Endodermal cell (in vitro differentiated cells): Measurements from ENCODE around the gene TMSB10. TPM values are rescaled to one million over a fixed set of nuclear protein-coding genes. Genes with fewer than 3 reads are reported as not detected.

Experiments used
- DNase-seq: peaks from one replicate; pipeline ENCODE4 v3.0.0-alpha.2; 2017
- H3K27ac ChIP-seq: 2 replicates; pipeline ENCODE4 v1.5.1; 2013; ENCODE audit warnings: mild to moderate bottlenecking, low read depth, low read length, moderate library complexity
- H3K27me3 ChIP-seq: 2 replicates; pipeline ENCODE4 v1.6.1; 2013; ENCODE audit warnings: mild to moderate bottlenecking, low read length, moderate library complexity; ENCODE audit not compliant: insufficient read depth, control insufficient read depth, poor library complexity, severe bottlenecking
- H3K36me3 ChIP-seq: 2 replicates; pipeline ENCODE4 v1.7.0; 2013; ENCODE audit warnings: mild to moderate bottlenecking, low read length, moderate library complexity; ENCODE audit not compliant: control insufficient read depth, insufficient read depth
- H3K4me1 ChIP-seq: one replicate; pipeline ENCODE4 v1.7.0; 2013; ENCODE audit warnings: low read length; ENCODE audit not compliant: control insufficient read depth, insufficient read depth
- H3K4me3 ChIP-seq: 2 replicates; pipeline ENCODE4 v1.5.1; 2013; ENCODE audit warnings: mild to moderate bottlenecking, low read length, moderate library complexity
- H3K9ac ChIP-seq: 2 replicates; pipeline ENCODE4 v1.6.1; 2013; ENCODE audit warnings: mild to moderate bottlenecking, low read length, moderate library complexity; ENCODE audit not compliant: poor library complexity, severe bottlenecking; ENCODE audit errors: extremely low read depth
- H3K9me3 ChIP-seq: 2 replicates; pipeline ENCODE4 v1.6.1; 2013; ENCODE audit warnings: mild to moderate bottlenecking, low read length, moderate library complexity; ENCODE audit not compliant: control insufficient read depth
- H3K27ac Mint-ChIP-seq: 2 replicates; pipeline ENCODE4 v1.8.0; 2020; ENCODE audit warnings: mixed read lengths
- H3K27me3 Mint-ChIP-seq: 2 replicates; pipeline ENCODE4 v1.8.0; 2021; ENCODE audit warnings: mild to moderate bottlenecking, mixed read lengths; ENCODE audit not compliant: insufficient read depth
- H3K36me3 Mint-ChIP-seq: 2 replicates; pipeline ENCODE4 v1.8.0; 2020; ENCODE audit warnings: low read depth, mixed read lengths
- H3K4me1 Mint-ChIP-seq: 2 replicates; pipeline ENCODE4 v1.8.0; 2020; ENCODE audit warnings: mixed read lengths
- H3K4me3 Mint-ChIP-seq: 2 replicates; pipeline ENCODE4 v1.8.0; 2020; ENCODE audit warnings: mild to moderate bottlenecking, moderate library complexity, mixed read lengths
- H3K9me3 Mint-ChIP-seq: 2 replicates; pipeline ENCODE4 v1.8.0; 2020; ENCODE audit warnings: mild to moderate bottlenecking, mixed read lengths
- WGBS, 2 experiments: methylation state at CpG; one replicate each; pipeline versions ENCODE4 v1.1.5 to v1.1.7; 2013; ENCODE audit warnings: missing lambda C conversion rate in 2 of 2, mixed read lengths in 1 of 2; ENCODE audit not compliant: insufficient coverage in 1 of 2, insufficient read length in 1 of 2; 5-methylcytosine and 5-hydroxymethylcytosine counted together
- total RNA-seq, 2 donors: library from RNA; stranded (reverse); fragmentation: NEBNext Ultra II Directional in 1 of 2; extraction: Animal tissue kit (Norgen Biotek cat#: 25700) in 1 of 2; gene quantifications; 2 replicates in 1 of 2; 3 replicates in 1 of 2; pipeline ENCODE4 v1.2.1, GENCODE V29; 2021
- TF ChIP-seq, protein P1 (sequence below): fragments of 200-600 bp; sonication (generic); conservative IDR thresholded peaks from 2 replicates; pipeline ENCODE4 v1.5.0; 2021; ENCODE audit warnings: antibody characterized with exemption, mild to moderate bottlenecking

TMSB10 gene
- total RNA-seq, 2 donors from 2014 or later = 2,719 to 2,976 TPM

DNA sequence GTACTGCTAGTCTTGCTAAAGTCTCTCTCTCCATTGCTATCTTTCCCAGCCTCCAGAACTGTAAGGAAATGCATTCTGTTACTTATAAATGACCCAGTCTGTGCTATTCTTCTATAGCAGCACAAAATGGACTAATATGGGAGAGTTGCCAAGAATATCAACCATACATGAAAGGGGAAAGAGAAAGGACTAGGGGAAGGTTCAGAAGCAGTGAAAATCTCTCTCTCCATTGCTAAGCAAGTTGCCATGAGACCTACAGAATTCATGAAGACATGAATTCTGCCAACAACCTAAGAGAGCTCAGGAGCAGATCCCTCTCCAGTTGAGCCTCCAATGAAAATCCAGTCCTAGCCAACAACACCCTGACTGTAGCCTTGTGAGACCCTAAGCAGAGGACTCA is 21.0 kb upstream of the TMSB10 start:
- Histone ChIP-seq H3K4me3 (no peak overlapping the region), H3K27ac (no peak overlapping the region), H3K36me3 (no peaks in the 10 kb centered on the region), H3K9ac (no peak overlapping the region), H3K9me3 (no peaks in the 10 kb centered on the region), H3K27me3 (peaks cover 54% of the 10 kb centered on the region), H3K4me1 (no peaks in the 10 kb centered on the region)
- H3K4me1 Mint-ChIP-seq = peaks cover 24% of the 10 kb centered on the region
- TF ChIP-seq, protein P1, sequence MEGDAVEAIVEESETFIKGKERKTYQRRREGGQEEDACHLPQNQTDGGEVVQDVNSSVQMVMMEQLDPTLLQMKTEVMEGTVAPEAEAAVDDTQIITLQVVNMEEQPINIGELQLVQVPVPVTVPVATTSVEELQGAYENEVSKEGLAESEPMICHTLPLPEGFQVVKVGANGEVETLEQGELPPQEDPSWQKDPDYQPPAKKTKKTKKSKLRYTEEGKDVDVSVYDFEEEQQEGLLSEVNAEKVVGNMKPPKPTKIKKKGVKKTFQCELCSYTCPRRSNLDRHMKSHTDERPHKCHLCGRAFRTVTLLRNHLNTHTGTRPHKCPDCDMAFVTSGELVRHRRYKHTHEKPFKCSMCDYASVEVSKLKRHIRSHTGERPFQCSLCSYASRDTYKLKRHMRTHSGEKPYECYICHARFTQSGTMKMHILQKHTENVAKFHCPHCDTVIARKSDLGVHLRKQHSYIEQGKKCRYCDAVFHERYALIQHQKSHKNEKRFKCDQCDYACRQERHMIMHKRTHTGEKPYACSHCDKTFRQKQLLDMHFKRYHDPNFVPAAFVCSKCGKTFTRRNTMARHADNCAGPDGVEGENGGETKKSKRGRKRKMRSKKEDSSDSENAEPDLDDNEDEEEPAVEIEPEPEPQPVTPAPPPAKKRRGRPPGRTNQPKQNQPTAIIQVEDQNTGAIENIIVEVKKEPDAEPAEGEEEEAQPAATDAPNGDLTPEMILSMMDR = no peak
- H3K9me3 Mint-ChIP-seq = no peaks in the 10 kb centered on the region
- H3K27me3 Mint-ChIP-seq = peaks cover 59% of the 10 kb centered on the region
- no peak overlapping the region for H3K27ac Mint-ChIP-seq
- H3K36me3 Mint-ChIP-seq = no peaks in the 10 kb centered on the region
- DNase-seq = peak; percentile 10
- no peak overlapping the region for H3K4me3 Mint-ChIP-seq

DNA sequence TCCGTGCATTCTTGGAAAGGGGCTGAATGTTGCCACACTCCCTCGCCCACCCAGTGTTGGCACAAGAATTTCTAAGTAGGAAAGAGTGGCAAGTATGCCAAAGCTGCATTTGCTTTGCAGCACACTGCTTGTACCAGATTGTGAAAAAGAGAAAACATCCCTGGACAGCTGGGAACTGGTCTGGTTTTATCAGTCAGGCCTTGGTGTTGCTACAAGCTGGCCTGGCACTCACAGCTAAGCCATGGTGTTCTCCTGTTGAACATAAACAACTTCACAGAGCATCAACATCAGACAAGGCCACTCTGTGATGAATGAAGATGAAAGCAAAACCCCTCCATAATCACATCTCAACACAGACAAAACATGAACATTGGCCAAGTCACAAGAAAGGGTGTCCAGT is 20.3 kb upstream of the TMSB10 start:
- DNase-seq = peak; percentile 26
- peaks cover 22% of the 10 kb centered on the region for H3K4me1 Mint-ChIP-seq
- H3K27me3 Mint-ChIP-seq = peaks cover 52% of the 10 kb centered on the region
- H3K9me3 Mint-ChIP-seq = no peaks in the 10 kb centered on the region
- H3K36me3 ChIP-seq = no peaks in the 10 kb centered on the region
- peaks cover 48% of the 10 kb centered on the region for H3K27me3 ChIP-seq
- WGBS, 2 experiments = 87 to 100% methylated on average over 2 of the region's 2 CpGs
- H3K9ac ChIP-seq = no peak overlapping the region
- H3K27ac Mint-ChIP-seq = no peak overlapping the region
- H3K27ac ChIP-seq = no peak overlapping the region
- H3K4me3 Mint-ChIP-seq = no peak overlapping the region
- H3K4me3 ChIP-seq = no peak overlapping the region
- H3K36me3 Mint-ChIP-seq = no peaks in the 10 kb centered on the region
- H3K9me3 ChIP-seq = no peaks in the 10 kb centered on the region
- TF ChIP-seq, protein P1 = no peak
- no peaks in the 10 kb centered on the region for H3K4me1 ChIP-seq

DNA sequence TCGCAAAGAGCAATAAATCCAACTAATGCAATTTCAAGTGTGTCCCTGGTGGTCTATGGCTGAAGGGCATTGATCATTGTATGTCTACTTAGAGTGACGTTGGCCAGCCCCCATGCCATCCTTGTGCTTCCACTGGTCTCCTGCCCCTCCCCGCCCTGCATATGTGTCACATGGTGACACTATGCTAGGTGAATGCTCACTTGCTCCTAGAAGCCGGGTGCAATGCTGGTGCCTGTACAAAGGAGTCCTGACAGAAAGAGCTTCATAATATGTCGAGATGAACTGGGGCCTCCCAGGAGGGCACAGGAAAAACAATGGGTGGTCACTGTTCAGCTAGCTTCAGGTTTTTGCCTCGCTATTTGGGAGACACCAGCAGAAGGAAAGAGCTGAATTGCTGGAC is 18.7 kb upstream of the TMSB10 start:
- WGBS, 2 experiments = 91 to 92% methylated on average over 6 of the region's 6 CpGs
- Histone ChIP-seq H3K9ac (no peak overlapping the region), H3K4me1 (no peaks in the 10 kb centered on the region), H3K4me3 (no peak overlapping the region), H3K36me3 (no peaks in the 10 kb centered on the region), H3K27me3 (peaks cover 31% of the 10 kb centered on the region), H3K27ac (no peak overlapping the region), H3K9me3 (no peaks in the 10 kb centered on the region)
- Mint-ChIP-seq H3K36me3 (no peaks in the 10 kb centered on the region), H3K4me3 (no peak overlapping the region), H3K4me1 (peaks cover 13% of the 10 kb centered on the region), H3K9me3 (no peaks in the 10 kb centered on the region), H3K27ac (no peak overlapping the region), H3K27me3 (peaks cover 37% of the 10 kb centered on the region)
- peak; percentile 27 for DNase-seq
- TF ChIP-seq, protein P1 = no peak
